ENCODE data around the gene TNP1. TPM values are rescaled to one million over a fixed set of nuclear protein-coding genes. Genes with fewer than 3 reads are reported as not detected.

Gene TNP1
- total RNA-seq, 1 donor from 2014 or later = not detected

DNA sequence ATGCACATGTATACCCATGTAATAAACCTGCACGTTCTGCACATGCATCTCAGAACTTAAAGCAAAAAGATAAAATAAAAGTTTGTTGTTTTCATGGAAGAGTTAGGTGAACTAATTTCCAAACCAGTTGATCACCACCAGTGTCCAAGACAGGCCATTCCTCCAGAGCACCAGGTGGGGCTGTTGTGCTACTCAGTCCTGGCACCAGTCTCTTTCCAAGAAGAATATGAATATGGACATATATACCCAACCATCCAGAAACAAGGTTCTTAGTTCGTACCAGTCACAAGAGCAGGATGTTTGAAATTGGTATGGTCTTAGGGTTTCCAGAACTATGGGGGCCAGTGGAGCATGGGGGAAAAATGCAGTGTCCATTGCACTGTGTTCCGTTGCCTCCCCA is 17.2 kb upstream of the TNP1 start:
- Histone ChIP-seq H3K36me3 (no peaks in the 10 kb centered on the region), H3K4me3 (no peak overlapping the region), H3K4me1 (no peaks in the 10 kb centered on the region), H3K27ac (no peak overlapping the region), H3K9me3 (no peaks in the 10 kb centered on the region), H3K27me3 (no peaks in the 10 kb centered on the region)
- no peak for DNase-seq (ENCODE audit: extremely low spot score in 2 of 2)
- intact Hi-C loops (cut with DNase I) = no loop called here
- TF ChIP-seq POLR2AphosphoS5 (IDR thresholded peaks at IDR 0.05; ENCODE audit: insufficient read depth in 1 of 2, low read depth in 1 of 2) (no peak), POLR2A (IDR thresholded peaks at IDR 0.05) (no peak)
- TF ChIP-seq, protein P1, sequence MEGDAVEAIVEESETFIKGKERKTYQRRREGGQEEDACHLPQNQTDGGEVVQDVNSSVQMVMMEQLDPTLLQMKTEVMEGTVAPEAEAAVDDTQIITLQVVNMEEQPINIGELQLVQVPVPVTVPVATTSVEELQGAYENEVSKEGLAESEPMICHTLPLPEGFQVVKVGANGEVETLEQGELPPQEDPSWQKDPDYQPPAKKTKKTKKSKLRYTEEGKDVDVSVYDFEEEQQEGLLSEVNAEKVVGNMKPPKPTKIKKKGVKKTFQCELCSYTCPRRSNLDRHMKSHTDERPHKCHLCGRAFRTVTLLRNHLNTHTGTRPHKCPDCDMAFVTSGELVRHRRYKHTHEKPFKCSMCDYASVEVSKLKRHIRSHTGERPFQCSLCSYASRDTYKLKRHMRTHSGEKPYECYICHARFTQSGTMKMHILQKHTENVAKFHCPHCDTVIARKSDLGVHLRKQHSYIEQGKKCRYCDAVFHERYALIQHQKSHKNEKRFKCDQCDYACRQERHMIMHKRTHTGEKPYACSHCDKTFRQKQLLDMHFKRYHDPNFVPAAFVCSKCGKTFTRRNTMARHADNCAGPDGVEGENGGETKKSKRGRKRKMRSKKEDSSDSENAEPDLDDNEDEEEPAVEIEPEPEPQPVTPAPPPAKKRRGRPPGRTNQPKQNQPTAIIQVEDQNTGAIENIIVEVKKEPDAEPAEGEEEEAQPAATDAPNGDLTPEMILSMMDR (IDR thresholded peaks at IDR 0.05) = no peak

DNA sequence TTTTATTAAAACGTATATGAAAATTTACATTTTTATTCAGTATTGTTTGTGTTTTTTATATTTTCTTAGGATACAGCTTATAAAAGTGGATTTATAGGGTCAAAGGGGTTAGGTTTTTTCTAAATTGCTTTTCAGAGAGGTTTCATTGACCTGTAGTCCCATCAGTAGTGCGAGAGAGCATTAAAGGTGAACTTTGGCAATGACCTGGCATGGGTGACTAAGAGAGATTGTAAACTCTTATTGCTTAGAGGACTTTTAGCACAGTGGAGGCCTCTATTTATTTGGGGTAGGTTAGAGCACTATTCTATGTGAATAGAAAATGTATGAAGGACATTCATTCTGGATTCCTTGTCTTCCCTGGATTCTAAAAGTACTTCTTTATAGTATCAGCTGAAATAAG is 16.0 kb upstream of the TNP1 start:
- Histone ChIP-seq H3K4me1 (no peaks in the 10 kb centered on the region), H3K9me3 (no peaks in the 10 kb centered on the region), H3K27ac (no peak overlapping the region), H3K36me3 (no peaks in the 10 kb centered on the region), H3K4me3 (no peak overlapping the region), H3K27me3 (no peaks in the 10 kb centered on the region)
- no peak for DNase-seq (ENCODE audit: extremely low spot score in 2 of 2)
- TF ChIP-seq POLR2AphosphoS5 (IDR thresholded peaks at IDR 0.05; ENCODE audit: insufficient read depth in 1 of 2, low read depth in 1 of 2) = no peak
- TF ChIP-seq, protein P1 (IDR thresholded peaks at IDR 0.05) = no peak
- no peak for TF ChIP-seq POLR2A (IDR thresholded peaks at IDR 0.05)
- intact Hi-C loops (cut with DNase I) = no loop called here

DNA sequence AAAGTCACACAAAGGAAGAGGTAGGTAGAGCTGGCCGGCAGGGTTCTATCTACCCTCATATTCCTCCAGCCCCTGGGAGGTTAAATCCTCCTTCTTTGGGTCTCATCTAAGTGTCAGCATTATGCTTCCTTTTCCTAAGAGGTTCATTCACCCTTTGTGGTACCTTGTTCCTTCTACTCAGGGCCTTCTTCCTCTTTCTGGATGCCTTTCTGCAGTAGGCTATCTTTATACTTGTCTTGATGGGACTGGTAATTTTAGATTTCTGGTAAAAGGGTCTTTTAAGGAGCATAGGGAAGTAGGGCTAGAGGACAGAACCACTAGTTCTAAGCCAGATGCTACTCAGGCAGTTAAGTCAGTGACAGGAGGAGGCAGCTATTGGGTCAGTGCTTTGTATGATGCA is 13.7 kb upstream of the TNP1 start:
- Histone ChIP-seq H3K9me3 (no peaks in the 10 kb centered on the region), H3K4me3 (no peak overlapping the region), H3K36me3 (no peaks in the 10 kb centered on the region), H3K4me1 (no peaks in the 10 kb centered on the region), H3K27ac (no peak overlapping the region), H3K27me3 (no peaks in the 10 kb centered on the region)
- TF ChIP-seq POLR2A (IDR thresholded peaks at IDR 0.05) = no peak
- TF ChIP-seq, protein P1 (IDR thresholded peaks at IDR 0.05) = no peak
- no peak for TF ChIP-seq POLR2AphosphoS5 (IDR thresholded peaks at IDR 0.05; ENCODE audit: insufficient read depth in 1 of 2, low read depth in 1 of 2)
- intact Hi-C loops (cut with DNase I) = no loop called here
- no peak for DNase-seq (ENCODE audit: extremely low spot score in 2 of 2)

- Histone ChIP-seq H3K9me3 (no peaks in the 10 kb centered on the region), H3K27ac (no peak overlapping the region), H3K27me3 (no peaks in the 10 kb centered on the region), H3K36me3 (no peaks in the 10 kb centered on the region), H3K4me3 (no peak overlapping the region), H3K4me1 (no peaks in the 10 kb centered on the region)
- intact Hi-C loops (cut with DNase I) = no loop called here
- TF ChIP-seq POLR2A (IDR thresholded peaks at IDR 0.05) = no peak
- TF ChIP-seq, protein P1 (IDR thresholded peaks at IDR 0.05) = no peak
- TF ChIP-seq POLR2AphosphoS5 (IDR thresholded peaks at IDR 0.05; ENCODE audit: insufficient read depth in 1 of 2, low read depth in 1 of 2) = no peak
- no peak for DNase-seq (ENCODE audit: extremely low spot score in 2 of 2)
Measured at GRCh38 chr2:216872624-216873023, 12.8 kb upstream of the TNP1 start.

DNA sequence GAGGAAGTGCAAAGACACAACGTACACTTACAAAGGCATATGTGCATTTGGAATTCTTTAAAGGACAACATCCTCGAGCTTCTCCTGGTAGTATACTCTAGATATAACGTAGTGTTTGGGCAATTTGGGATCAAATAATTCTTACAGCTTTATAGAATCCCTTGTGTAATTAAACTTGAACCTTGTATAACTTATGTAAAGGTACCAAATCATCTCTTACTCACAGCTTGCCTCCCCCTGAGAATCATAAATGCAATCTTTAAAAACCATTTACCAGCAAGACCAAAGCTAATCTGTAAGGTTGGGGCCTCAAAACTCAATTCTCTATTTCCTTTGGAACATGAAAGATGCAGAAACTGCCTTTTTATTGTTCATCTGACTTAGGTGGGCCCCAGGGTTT is 12.2 kb upstream of the TNP1 start:
- Histone ChIP-seq H3K27ac (no peak overlapping the region), H3K4me3 (no peak overlapping the region), H3K36me3 (no peaks in the 10 kb centered on the region), H3K4me1 (no peaks in the 10 kb centered on the region), H3K9me3 (no peaks in the 10 kb centered on the region), H3K27me3 (no peaks in the 10 kb centered on the region)
- TF ChIP-seq POLR2AphosphoS5 (IDR thresholded peaks at IDR 0.05; ENCODE audit: insufficient read depth in 1 of 2, low read depth in 1 of 2) (no peak), POLR2A (IDR thresholded peaks at IDR 0.05) (no peak)
- TF ChIP-seq, protein P1 (IDR thresholded peaks at IDR 0.05) = no peak
- DNase-seq (ENCODE audit: extremely low spot score in 2 of 2) = no peak
- intact Hi-C loops (cut with DNase I) = no loop called here
